Mesenchymal stem cell (in vitro differentiated cells and primary cell): ENCODE measurements around the gene MYO1A. TPM values are rescaled to one million over a fixed set of nuclear protein-coding genes. Genes with fewer than 3 reads are reported as not detected.
A peak's percentile ranks its signal among the peaks of the same experiment; 100 is the strongest.

ENCODE experiments used
- DNase-seq: peaks from one replicate; pipeline ENCODE4 v3.0.0-alpha.2; 2013
- H2AFZ ChIP-seq: one replicate; pipeline ENCODE4 v1.6.1; 2013; ENCODE audit warnings: low read depth, mild to moderate bottlenecking, control low read depth, inconsistent platforms, low read length, moderate library complexity
- H2AK5ac ChIP-seq: 2 replicates; pipeline ENCODE4 v1.6.1; 2013; ENCODE audit warnings: low read length, moderate library complexity, mild to moderate bottlenecking, inconsistent platforms; ENCODE audit not compliant: severe bottlenecking
- H2BK120ac ChIP-seq: one replicate; pipeline ENCODE4 v1.6.1; 2013; ENCODE audit warnings: low read depth, mild to moderate bottlenecking, inconsistent platforms, low read length, moderate library complexity
- H2BK12ac ChIP-seq, 2 experiments: one replicate each; pipeline ENCODE4 v1.6.1; 2013; ENCODE audit warnings: inconsistent platforms in 2 of 2, low read length in 2 of 2, mild to moderate bottlenecking in 2 of 2, moderate library complexity in 2 of 2, control low read depth in 1 of 2
- H2BK15ac ChIP-seq: one replicate; pipeline ENCODE4 v1.6.1; 2013; ENCODE audit warnings: mild to moderate bottlenecking, low read depth, inconsistent platforms; ENCODE audit not compliant: poor library complexity, severe bottlenecking
- H2BK5ac ChIP-seq: 2 replicates; pipeline ENCODE4 v1.6.1; 2013; ENCODE audit warnings: low read depth, mild to moderate bottlenecking, low read length, control low read depth, inconsistent platforms; ENCODE audit not compliant: poor library complexity, severe bottlenecking
- H3K14ac ChIP-seq, 2 experiments: one replicate each; pipeline ENCODE4 v1.6.1; 2013; ENCODE audit warnings: inconsistent platforms in 2 of 2, low read length in 2 of 2, control low read depth in 1 of 2, mild to moderate bottlenecking in 1 of 2, moderate library complexity in 1 of 2
- H3K18ac ChIP-seq, 2 experiments: one replicate each; pipeline ENCODE4 v1.6.1; 2013; ENCODE audit warnings: inconsistent platforms in 2 of 2, low read length in 2 of 2, control low read depth in 1 of 2, low read depth in 1 of 2, mild to moderate bottlenecking in 1 of 2
- H3K23ac ChIP-seq, 2 experiments: one replicate each; pipeline ENCODE4 v1.6.1; 2013; ENCODE audit warnings: inconsistent platforms in 2 of 2, low read length in 2 of 2, mild to moderate bottlenecking in 2 of 2, moderate library complexity in 2 of 2, control low read depth in 1 of 2
- H3K27ac ChIP-seq: 2 replicates; pipeline ENCODE4 v1.5.1; 2013; ENCODE audit warnings: mild to moderate bottlenecking, moderate library complexity, low read length, control low read depth, inconsistent platforms; ENCODE audit not compliant: poor library complexity, severe bottlenecking
- H3K27me3 ChIP-seq, 2 experiments: 2 replicates each; pipeline versions ENCODE4 v1.6.1 to v1.7.0; 2013; ENCODE audit warnings: low read length in 2 of 2, mild to moderate bottlenecking in 2 of 2, moderate library complexity in 2 of 2, control low read depth in 1 of 2, inconsistent platforms in 1 of 2; ENCODE audit not compliant: control insufficient read depth in 1 of 2, insufficient read depth in 1 of 2
- H3K36me3 ChIP-seq, 2 experiments: 2 replicates each; pipeline versions ENCODE4 v1.6.1 to v1.7.0; 2013; ENCODE audit warnings: low read length in 2 of 2, control low read depth in 1 of 2, inconsistent platforms in 1 of 2, low read depth in 1 of 2, mild to moderate bottlenecking in 1 of 2; ENCODE audit not compliant: insufficient read depth in 2 of 2, control insufficient read depth in 1 of 2
- H3K4ac ChIP-seq, 2 experiments: one replicate each; pipeline ENCODE4 v1.6.1; 2013; ENCODE audit warnings: inconsistent platforms in 2 of 2, low read length in 2 of 2, mild to moderate bottlenecking in 2 of 2, moderate library complexity in 2 of 2, control low read depth in 1 of 2, low read depth in 1 of 2
- H3K4me1 ChIP-seq: 2 replicates; pipeline ENCODE4 v1.6.1; 2013; ENCODE audit warnings: low read depth, low read length, control low read depth; ENCODE audit not compliant: control insufficient read depth, insufficient read depth
- H3K4me2 ChIP-seq: 2 replicates; pipeline ENCODE4 v1.6.1; 2013; ENCODE audit warnings: low read length, mild to moderate bottlenecking, inconsistent platforms; ENCODE audit not compliant: poor library complexity, severe bottlenecking
- H3K4me3 ChIP-seq, 2 experiments: 2 replicates each; pipeline versions ENCODE4 v1.5.1 to v1.7.0; 2013; ENCODE audit warnings: low read length in 2 of 2, mild to moderate bottlenecking in 2 of 2, control low read depth in 1 of 2, low read depth in 1 of 2; ENCODE audit not compliant: insufficient read depth in 1 of 2
- H3K79me1 ChIP-seq: replicated peaks from 2 replicates; pipeline ENCODE4 v1.6.1; 2013; ENCODE audit warnings: mild to moderate bottlenecking, control low read depth, low read length, inconsistent platforms; ENCODE audit not compliant: poor library complexity, severe bottlenecking
- H3K9ac ChIP-seq: 2 replicates; pipeline ENCODE4 v1.7.0; 2013; ENCODE audit warnings: mild to moderate bottlenecking, low read length, moderate library complexity
- H3K9me3 ChIP-seq: 2 replicates; pipeline ENCODE4 v1.7.0; 2013; ENCODE audit warnings: mild to moderate bottlenecking, low read length; ENCODE audit not compliant: control insufficient read depth
- H4K8ac ChIP-seq: one replicate; pipeline ENCODE4 v1.6.1; 2013; ENCODE audit warnings: inconsistent platforms, mild to moderate bottlenecking, low read length, moderate library complexity
- H4K91ac ChIP-seq: one replicate; pipeline ENCODE4 v1.6.1; 2013; ENCODE audit warnings: mild to moderate bottlenecking, low read length, inconsistent platforms
- WGBS: methylation state at CpG from one replicate; pipeline ENCODE4 v1.1.7; 2013; ENCODE audit warnings: mixed read lengths; 5-methylcytosine and 5-hydroxymethylcytosine counted together
- polyA plus RNA-seq, 2 experiments: library from polyadenylated mRNA; stranded (reverse); fragments of 200-250 nt; gene quantifications; one replicate each; pipeline ENCODE4 v1.2.3, GENCODE V29; 2013

The MYO1A gene
- polyA plus RNA-seq (2013, experiment 1 of 2): not detected
- not detected for polyA plus RNA-seq (2013, experiment 2 of 2)

GRCh38 chr12:57049890-57050289 is at the start of gene MYO1A:
Gene MYO1A, minus strand, starts transcription at chr12:57050129. Its CDS starts 1,806 bp downstream, at chr12:57048323.
- H2BK5ac ChIP-seq: no peak within 1 kb of the TSS
- peak; percentile 24 for DNase-seq
- H3K4me1 ChIP-seq: peaks cover 6% of the 10 kb centered on the region
- H3K27me3 ChIP-seq: peaks cover 24 to 66% of the 10 kb centered on the region in 2 experiments
- no peak within 1 kb of the TSS for H3K4me2 ChIP-seq
- H3K36me3 ChIP-seq: no peaks in the 10 kb centered on the region
- no peak within 1 kb of the TSS for H3K27ac ChIP-seq
- H2AFZ ChIP-seq: no peak within 1 kb of the TSS
- H2BK120ac ChIP-seq: no peak within 1 kb of the TSS
- no peak within 1 kb of the TSS for H2BK12ac ChIP-seq
- H3K4ac ChIP-seq: no peak within 1 kb of the TSS
- no peak within 1 kb of the TSS for H3K14ac ChIP-seq
- H3K79me1 ChIP-seq: no peaks in the 10 kb centered on the region
- H2AK5ac ChIP-seq: no peak within 1 kb of the TSS
- no peak within 1 kb of the TSS for H3K9ac ChIP-seq
- no peak within 1 kb of the TSS for H2BK15ac ChIP-seq
- no peak within 1 kb of the TSS for H4K8ac ChIP-seq
- no peak within 1 kb of the TSS for H4K91ac ChIP-seq
- whole genome bisulfite sequencing: 51% methylated on average over 2 of the region's 2 CpGs
- H3K18ac ChIP-seq: no peak within 1 kb of the TSS
- H3K23ac ChIP-seq: no peak within 1 kb of the TSS
- H3K4me3 ChIP-seq: no peak within 1 kb of the TSS
- H3K9me3 ChIP-seq: no peaks in the 10 kb centered on the region

GRCh38 chr12:57099047-57099714 is 49.3 kb upstream of the MYO1A start:
- no peak overlapping the region for H2BK15ac ChIP-seq
- no peak overlapping the region for H3K18ac ChIP-seq
- no peak overlapping the region for H3K27ac ChIP-seq
- peaks cover 7% of the 10 kb centered on the region for H3K79me1 ChIP-seq
- no peak overlapping the region for H4K91ac ChIP-seq
- no peak overlapping the region for H3K14ac ChIP-seq
- H3K4ac ChIP-seq: no peak overlapping the region
- no peak overlapping the region for H2BK5ac ChIP-seq
- H2BK12ac ChIP-seq: no peak overlapping the region
- peaks cover 17% of the 10 kb centered on the region for H3K4me1 ChIP-seq
- no peak overlapping the region for H3K4me3 ChIP-seq
- DNase-seq: no peak
- no peak overlapping the region for H2AFZ ChIP-seq
- H3K4me2 ChIP-seq: no peak overlapping the region
- no peak overlapping the region for H2AK5ac ChIP-seq
- no peaks in the 10 kb centered on the region for H3K9me3 ChIP-seq
- H3K27me3 ChIP-seq: no peaks in the 10 kb centered on the region
- peaks cover 58 to 83% of the 10 kb centered on the region in 2 experiments for H3K36me3 ChIP-seq
- 93% methylated on average over 5 of the region's 11 CpGs for WGBS
- no peak overlapping the region for H4K8ac ChIP-seq
- H3K9ac ChIP-seq: peak overlapping the region; percentile 1
- H2BK120ac ChIP-seq: no peak overlapping the region
- H3K23ac ChIP-seq: no peak overlapping the region

GRCh38 chr12:57098546-57098945 is 48.6 kb upstream of the MYO1A start:
- Histone ChIP-seq H2AFZ (no peak overlapping the region), H2BK15ac (no peak overlapping the region), H3K23ac (no peak overlapping the region), H3K27ac (no peak overlapping the region), H4K91ac (no peak overlapping the region), H2BK12ac (no peak overlapping the region), H3K36me3 (peaks cover 60 to 81% of the 10 kb centered on the region in 2 experiments), H3K79me1 (peaks cover 9% of the 10 kb centered on the region), H4K8ac (no peak overlapping the region), H3K9me3 (no peaks in the 10 kb centered on the region), H3K4me1 (peaks cover 21% of the 10 kb centered on the region), H2AK5ac (no peak overlapping the region), H3K4ac (no peak overlapping the region), H3K18ac (no peak overlapping the region), H2BK5ac (no peak overlapping the region), H3K4me3 (no peak overlapping the region), H3K9ac (peak overlapping the region; percentile 1), H3K27me3 (no peaks in the 10 kb centered on the region), H3K14ac (no peak overlapping the region), H3K4me2 (no peak overlapping the region), H2BK120ac (no peak overlapping the region)
- no peak for DNase-seq
- no CpG with 5 or more reads among the region's 1 CpG for WGBS

- no peak overlapping the region for H2BK12ac ChIP-seq
- no peak overlapping the region for H3K4ac ChIP-seq
- H3K9ac ChIP-seq: peak overlapping the region; percentile 37
- no peak overlapping the region for H3K23ac ChIP-seq
- H2BK15ac ChIP-seq: no peak overlapping the region
- H3K27me3 ChIP-seq: no peaks in the 10 kb centered on the region
- no peak overlapping the region for H3K27ac ChIP-seq
- WGBS: 88% methylated on average over 8 of the region's 8 CpGs
- no peak for DNase-seq
- H3K18ac ChIP-seq: no peak overlapping the region
- H2AK5ac ChIP-seq: no peak overlapping the region
- peaks cover 13% of the 10 kb centered on the region for H3K79me1 ChIP-seq
- peaks cover 26% of the 10 kb centered on the region for H3K4me1 ChIP-seq
- no peak overlapping the region for H4K91ac ChIP-seq
- H3K36me3 ChIP-seq: peaks cover 69 to 87% of the 10 kb centered on the region in 2 experiments
- H3K4me2 ChIP-seq: no peak overlapping the region
- H2BK5ac ChIP-seq: no peak overlapping the region
- H3K14ac ChIP-seq: no peak overlapping the region
- H4K8ac ChIP-seq: no peak overlapping the region
- H2AFZ ChIP-seq: no peak overlapping the region
- H2BK120ac ChIP-seq: no peak overlapping the region
- no peak overlapping the region for H3K4me3 ChIP-seq
- H3K9me3 ChIP-seq: no peaks in the 10 kb centered on the region
Observed at GRCh38 chr12:57097554-57097835, 47.6 kb upstream of the MYO1A start.
